GM18861 (cell line): ENCODE results near the gene GASK1A.

Experiments
- ATAC-seq: cut with Tn5 transposase; IDR thresholded peaks from one replicate; pipeline ENCODE4 v1.9.1; 2021; ENCODE audit not compliant: unreplicated experiment

Gene GASK1A

DNA sequence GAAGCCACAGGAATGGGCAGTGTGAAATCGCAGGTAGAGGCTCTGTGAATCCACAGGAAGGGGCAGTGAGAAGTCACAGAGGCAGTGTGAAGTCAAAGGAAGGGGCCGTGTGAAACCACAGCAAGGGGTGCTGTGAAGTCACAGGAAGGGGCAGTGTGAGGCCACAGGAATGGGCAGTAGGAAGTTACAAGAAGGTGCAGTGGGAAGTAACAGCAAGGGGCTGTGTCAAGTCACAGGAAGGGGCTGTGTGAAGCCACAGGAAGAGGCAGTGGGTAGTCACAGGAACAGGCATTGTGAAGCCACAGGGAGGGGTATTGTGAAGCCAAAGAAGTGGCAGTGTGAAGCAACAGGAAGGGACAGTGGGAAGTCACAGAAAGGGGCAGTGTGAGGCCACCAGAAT lies 34.1 kb downstream of the GASK1A start:
- no peak for ATAC-seq

DNA sequence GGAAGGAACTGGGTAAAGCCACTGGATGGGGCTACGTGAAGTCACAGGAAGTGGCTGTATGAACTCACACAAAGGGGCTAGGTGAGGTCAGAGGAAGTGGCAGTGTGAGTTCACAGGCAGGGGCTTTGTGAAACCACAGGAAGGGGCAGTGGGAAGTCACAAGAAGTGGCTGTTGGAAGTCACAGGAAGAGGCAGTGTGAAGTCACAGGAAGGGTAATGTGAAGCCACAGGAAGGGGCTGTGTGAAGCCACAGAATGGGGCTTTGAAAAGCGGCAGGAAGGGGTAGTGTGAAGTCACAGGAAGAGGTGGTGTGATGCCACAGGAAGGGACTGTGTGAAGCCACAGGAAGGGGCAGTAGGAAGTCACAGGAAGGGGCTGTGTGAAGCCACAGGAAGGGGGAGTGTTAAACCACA lies 34.6 kb downstream of the GASK1A start:
- no peak for ATAC-seq

DNA sequence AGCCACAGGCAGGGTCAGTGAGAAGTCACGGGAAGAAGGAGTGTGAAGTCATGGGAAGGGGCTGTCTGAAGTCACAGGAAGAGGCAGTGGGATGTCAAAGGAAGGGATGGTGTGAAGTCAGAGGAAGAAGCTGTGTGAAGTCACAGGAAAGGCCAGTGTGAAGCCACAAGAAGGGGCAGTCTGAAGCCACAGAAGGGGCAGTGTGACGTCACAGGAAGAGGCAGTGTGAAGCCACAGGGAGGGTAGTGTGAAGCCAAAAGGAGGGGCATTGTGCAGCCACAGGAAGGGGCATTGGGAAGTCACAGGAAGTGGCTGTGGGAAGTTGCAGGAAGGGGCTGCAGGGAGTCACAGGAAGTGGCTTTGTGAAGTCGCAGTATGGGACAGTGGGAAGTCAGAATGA lies 35.1 kb downstream of the GASK1A start:
- no peak for ATAC-seq

DNA sequence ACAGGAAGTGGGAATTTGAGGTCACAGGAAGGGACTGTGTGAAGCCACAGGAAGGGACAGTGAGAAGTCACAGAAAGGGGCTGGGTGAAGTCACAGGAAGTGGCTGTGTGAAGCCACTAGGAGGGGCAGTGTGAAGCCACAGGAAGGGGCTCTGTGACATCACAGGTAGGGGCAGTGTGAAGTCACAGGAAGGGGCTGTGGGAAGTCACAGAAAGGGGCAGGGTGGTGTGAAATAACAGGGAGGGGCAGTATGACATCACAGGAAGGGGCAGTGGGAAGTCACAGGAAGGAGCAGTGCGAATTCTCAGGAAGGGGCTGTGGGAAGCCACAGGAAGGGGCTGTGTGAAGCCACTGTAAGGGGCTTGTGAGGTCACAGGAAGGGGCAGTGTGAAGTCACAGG lies 35.8 kb downstream of the GASK1A start:
- no peak for ATAC-seq

DNA sequence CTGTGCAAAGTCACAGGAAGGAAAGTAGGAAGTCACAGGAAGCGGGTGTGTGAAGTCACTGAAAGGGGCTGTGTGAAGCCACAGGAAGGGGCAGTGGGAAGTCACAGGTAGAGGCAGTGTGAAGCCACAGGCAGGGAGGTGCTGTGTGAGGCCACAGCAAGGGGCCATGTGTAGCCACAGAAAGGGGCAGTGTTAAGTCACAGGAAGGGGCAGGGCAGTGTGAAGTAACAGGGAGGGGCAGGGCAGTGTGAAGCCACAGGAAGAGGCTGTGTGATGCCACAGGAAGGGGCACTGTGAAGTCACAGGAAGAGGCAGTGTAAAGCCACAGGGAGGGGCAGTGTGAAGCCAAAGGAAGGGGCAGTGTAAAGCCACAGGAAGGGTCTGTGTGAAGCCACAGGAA lies 36.5 kb downstream of the GASK1A start:
- no peak for ATAC-seq

DNA sequence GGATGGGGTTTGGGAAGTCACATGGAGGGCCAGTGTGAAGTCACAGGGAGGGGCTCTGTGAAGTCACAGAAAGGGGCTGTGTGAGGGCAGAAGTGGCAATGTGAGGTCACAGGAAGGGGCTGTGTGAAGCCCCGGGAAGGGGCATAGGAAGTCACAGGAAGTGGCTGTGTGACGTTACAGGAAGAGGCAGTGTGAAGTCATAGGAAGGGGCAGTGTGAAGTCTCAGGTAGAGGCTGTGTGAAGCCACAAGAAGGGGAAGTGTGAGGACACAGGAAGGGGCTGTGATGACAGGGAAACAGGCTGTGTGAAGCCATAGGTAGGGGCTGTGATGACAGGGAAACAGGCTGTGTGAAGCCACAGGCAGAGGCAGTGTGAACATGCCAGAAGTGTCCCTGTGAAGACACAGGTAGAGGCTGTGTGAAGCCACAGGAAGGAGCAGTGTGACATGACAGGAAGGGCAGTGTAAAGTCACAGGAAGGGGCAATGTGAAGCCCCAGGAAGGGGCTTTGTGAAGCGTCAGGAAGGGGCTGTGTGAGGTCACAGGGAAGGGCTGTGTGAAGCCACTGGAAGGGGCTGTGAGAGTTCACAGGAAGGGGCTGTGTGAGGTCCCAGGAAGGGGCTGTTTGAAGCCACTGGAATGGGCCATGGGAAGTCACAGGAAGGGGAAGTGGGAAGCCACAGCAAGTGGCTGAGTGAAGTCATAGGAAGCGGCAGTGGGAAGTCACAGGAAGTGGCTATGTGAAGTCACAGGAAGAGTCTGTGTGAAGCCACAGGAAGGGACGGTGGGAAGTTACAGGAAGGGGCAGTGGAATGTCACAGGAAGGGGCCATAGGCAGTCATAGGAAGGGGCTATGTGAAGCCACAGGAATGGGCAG lies 37.1 kb downstream of the GASK1A start:
- no peak for ATAC-seq

DNA sequence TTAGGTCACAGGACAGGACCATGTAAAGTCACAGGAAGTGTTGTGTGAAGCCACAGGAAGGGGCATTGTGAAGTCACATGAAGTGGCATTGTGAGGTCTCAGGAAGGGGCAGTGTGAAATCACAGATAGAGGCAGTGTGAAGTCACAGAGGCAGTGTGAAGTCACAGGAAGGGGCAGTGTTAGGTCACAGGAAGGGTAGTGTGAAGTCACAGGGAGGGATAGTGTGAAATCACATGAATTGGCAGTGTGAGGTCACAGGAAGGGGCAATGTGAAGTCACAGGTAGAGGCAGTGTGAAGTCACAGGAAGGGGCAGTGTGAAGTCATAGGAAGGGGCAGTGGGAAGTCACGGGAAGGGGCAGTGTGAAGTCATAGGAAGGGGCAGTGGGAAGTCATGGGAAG lies 37.9 kb downstream of the GASK1A start:
- no peak for ATAC-seq

DNA sequence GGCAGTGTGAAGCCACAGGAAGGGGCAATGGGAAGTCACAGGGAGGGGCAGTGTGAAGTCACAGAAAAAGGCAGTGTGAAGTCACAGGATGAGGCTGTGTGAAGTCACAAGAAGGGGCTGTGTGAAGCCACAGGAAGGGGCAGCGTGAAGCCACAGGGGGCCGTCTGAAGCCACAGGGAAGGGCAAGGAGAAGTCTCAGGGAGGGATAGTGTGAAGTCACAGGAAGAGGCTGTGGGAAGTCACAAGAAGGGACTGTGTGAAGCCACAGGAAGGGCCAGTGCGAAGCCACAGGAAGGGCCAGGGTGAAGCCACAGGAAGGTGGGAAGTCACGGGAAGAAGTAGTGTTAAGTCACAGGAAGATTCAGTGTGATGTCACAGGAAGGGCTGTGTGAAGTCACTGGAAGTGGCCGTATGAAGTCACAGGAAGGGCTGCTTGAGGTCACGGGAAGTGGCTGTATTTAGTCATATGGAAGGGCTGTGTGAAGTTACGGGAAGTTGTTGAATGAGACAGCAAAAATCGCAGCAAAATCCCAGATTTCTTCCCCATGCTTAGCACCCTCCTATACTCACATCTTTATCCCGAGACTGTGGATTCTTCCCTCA lies 38.6 kb downstream of the GASK1A start:
- ATAC-seq = no peak

DNA sequence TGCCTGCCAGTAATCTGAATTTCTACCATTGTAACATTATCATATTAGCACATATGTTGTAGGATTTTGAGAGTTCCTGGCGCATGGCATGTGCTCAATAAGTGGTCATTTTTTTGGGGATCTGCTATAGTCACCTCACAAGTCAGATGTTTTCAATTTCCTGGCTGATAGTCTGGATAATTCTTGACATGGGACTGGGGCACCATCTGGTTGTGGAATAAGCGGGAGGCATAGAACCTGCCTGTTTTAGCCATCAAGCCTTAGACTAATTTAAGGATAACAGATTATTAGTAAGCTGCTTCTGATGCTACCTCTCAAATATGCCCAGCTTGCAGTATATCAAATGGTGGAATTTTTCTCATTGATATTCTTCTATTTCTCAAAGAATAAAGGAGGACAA lies 39.1 kb downstream of the GASK1A start:
- no peak for ATAC-seq

DNA sequence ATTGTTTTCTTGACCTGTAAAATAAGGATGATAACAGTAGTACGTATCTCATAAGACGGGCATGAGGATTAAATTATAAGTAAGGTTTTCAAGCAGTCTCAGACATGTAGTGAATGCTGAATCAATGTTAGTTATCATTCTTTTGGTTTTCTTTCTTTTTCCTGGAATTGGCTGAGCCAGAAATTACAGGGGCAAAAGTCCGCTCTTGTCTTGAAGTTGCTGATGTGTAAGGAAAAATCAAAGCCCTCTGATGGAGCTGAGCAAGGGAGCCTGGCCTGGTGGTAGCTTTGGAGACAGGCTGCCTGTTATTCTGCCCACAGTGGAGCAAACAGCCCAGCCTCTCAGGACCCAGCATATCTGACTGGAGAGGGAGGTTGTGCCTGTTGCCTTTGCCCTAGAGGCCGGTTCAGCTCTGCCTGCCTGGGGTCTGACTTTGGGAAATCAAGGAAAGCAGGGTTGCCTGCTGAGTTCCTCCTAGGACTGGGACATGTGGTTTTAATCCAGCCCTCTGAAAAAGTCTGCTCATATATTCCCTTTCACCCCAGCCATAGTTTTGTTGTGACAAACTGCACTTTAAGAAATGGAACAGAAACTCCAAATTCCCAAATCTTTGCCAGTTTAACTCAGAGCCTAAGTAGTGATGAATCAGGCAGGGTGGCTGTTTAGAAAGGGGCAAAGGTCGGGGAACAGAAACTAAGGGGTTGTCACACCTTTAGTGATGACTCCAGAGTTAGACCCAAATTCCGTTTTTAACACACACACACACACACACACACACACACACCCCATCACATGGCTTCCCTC lies 40.1 kb downstream of the GASK1A start:
- ATAC-seq = no peak

DNA sequence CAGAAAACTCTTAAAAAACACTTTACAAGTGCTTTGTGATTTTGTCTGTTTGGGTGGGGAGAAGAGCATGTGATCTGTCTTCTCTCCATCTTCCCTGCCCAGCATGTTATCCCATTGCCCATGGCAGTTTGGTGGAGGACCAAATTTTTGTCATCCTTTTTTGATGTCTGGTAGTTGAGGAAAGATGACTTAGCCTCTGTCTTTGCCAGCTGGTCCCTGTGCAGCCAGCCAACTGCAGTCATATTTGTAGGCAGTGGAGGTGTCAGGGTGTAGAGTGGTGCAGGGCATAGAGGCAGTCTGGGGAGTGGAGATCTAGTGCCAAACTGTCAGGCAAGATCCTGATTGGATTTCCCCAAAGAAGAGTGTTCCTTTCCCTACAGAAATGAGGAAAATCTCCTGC lies 40.7 kb downstream of the GASK1A start:
- no peak for ATAC-seq

DNA sequence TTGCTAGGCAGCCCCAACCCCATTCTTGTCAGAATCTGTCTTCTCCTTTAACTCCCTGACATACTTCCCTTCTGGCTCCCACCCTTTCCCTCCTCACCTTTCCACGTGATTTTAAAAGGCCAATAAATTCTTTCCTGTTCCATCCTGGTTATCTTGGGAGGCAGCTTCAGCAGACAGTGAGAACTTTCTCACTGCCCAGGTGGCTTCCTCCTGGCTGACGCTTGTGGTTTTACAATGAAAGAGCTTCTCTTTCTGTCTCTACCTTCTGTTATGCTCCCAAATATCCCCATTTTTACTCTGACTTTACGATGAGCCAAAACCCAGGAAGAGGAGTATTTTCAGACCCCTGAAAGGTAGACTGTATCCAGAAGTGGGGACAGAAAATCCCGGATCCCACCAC lies 42.1 kb downstream of the GASK1A start:
- ATAC-seq = no peak

DNA sequence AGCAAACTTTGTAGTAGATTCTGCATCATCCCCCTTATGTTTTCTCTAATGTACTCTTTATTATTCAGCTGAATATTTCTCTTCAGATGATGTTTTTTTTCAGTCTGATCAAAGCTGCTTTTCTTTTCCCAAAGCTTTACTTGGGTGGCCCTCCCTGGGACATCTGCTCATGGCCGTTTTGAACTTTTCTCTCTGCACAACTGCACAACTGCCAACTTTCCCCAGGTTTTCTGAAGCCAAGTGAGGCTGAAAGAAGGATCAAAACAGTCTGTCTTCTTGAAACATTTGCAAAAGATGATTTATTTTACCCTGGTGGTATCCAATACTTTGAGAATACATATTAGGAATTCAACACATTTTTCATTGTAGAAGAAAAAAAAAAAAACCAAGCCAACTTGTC lies 43.0 kb downstream of the GASK1A start:
- ATAC-seq = no peak

DNA sequence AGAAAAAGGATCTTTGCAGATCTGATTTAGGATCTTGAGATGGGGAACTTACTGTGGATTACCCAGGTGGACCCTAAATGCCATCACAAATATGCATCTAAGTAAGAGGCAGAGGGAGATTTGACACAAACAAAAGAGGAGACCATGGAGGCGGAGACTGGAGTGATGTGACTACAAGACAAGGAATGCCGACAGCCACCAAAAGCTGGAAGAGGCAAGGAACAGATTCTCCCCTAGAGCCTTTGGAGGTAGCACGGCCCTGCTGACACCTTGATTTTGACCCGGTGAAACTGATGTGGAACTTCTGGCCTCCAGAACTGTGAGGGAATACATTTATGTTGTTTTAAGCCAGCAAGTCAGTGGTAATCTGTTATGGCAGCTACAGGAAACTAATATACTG lies 44.0 kb downstream of the GASK1A start:
- ATAC-seq = no peak

DNA sequence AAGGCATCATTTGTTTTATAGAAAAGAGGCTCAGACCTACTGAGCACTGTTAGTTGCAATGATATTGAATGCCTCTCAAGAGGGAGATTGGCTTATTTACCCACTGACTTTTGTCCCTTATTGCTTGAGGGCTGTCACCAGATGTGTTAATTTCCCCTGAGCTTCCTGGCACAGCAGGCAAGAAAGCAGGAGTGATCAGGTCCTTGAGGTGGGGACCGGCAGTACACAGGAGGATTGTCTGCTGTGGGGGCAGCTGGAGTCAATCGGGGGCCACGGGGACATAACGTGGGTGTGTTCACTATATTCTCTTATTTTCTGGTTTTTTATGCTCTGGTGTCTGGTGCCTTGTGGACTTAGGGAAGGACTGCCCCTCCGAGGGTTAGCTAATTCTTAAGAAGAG lies 44.6 kb downstream of the GASK1A start:
- no peak for ATAC-seq

DNA sequence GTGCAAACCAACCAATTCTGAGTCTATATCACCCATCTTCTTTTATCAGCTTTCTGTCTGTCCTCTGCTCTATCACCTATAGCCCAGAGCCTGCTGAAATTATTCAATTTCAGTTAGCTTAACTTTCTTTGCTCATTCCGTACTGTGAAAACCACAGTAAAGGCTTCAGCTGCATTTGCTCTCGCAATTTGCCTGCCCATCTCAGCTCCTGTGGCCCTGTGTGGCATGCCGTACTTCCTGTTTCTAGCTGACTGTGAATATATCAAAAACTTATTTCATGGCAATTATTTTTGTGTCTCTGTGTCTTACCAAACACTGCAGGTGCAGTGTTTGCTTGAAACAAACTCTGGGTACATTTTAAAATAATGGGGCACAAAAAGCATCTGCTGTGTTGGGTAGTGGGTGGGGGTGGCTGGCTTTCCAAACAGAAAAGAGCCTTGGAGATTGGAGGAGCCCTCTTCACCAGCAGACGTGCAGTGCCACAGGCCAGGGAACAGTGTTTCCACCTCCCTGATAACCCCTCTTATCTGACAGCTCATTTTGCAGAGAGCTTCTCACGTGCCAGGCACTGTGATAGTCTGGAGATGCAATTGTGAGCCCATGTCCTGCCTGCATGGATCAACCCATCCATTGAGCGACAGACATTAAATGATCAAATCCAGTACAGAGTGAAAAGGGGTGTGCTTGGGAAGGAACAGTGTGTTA lies 45.2 kb downstream of the GASK1A start:
- no peak for ATAC-seq

DNA sequence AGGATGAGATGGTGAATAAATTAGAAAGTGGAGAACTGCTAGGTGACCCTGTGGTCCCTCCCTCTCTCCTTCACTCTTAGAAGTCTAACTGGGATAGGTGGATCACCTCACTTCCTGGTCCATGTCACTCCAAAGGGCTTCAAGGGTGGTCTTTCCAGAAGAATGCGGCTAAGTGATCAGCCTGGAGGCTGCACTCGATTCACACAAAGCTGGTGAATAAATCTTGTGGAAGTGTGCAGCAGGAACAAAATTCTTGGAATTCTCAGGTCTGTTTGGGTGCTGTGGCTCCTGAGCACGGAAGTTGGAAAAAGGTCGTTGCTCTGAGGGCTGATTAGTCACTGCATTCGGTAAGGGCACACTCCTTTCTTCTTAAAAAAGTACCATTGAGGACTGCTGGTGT lies 46.3 kb downstream of the GASK1A start:
- ATAC-seq = no peak

DNA sequence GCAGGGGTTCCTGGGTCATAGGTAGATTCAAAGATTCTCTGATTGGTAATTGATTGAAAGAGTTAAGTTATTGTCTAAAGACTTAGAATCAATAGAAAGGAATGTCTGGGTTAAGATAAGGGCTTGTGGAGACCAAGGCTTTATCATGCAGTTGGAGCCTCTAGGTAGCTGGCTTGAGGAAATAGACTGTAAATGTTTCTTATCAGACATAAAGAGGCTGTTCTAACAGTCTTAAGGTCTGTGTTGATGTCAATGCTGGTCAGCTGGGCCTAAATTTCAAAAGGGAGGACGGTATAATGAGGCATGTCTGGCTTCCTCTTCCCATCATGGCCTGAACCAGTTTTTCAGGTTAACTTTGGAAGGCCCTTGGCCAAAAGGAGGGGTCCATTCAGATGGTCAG lies 48.9 kb downstream of the GASK1A start:
- no peak for ATAC-seq

DNA sequence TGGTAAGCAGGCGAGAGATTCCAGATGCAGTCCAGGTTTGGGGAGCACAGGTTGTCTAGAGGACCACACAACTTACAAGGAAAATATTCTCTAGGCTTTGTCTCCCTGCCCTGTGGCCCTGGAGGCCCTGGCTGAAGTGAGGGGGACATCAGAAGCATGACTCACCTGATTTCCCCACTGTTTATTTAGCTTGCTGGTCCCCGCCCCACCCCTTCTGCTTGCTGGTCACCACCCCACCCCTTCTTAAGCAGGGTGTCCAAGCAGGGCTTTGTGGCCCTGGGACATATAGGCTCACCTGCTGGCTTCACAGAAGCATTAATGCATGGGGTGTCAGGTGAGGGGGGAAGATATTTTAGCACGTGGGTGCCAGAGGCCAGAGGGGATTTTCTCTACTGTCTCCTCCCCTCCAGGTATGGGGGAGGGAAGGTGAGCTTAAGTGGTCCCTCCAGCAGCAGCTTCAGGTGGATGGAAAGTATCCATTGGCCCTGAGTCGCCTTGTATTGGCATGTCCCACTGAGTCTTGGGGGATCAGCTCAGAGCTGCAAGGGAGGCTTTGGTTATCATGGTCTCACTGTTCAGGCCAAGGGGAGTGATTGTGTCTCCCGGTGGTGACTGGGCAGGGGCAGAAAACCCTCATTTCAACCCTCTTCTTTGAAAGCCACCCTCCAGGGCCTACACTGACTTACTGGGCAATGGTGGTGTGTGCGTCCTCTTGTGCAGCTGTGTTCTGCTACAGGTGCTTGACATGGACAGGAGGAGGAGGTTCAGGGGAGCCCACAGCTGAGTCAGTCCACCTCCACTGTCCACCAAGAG lies 49.8 kb downstream of the GASK1A start:
- no peak for ATAC-seq

DNA sequence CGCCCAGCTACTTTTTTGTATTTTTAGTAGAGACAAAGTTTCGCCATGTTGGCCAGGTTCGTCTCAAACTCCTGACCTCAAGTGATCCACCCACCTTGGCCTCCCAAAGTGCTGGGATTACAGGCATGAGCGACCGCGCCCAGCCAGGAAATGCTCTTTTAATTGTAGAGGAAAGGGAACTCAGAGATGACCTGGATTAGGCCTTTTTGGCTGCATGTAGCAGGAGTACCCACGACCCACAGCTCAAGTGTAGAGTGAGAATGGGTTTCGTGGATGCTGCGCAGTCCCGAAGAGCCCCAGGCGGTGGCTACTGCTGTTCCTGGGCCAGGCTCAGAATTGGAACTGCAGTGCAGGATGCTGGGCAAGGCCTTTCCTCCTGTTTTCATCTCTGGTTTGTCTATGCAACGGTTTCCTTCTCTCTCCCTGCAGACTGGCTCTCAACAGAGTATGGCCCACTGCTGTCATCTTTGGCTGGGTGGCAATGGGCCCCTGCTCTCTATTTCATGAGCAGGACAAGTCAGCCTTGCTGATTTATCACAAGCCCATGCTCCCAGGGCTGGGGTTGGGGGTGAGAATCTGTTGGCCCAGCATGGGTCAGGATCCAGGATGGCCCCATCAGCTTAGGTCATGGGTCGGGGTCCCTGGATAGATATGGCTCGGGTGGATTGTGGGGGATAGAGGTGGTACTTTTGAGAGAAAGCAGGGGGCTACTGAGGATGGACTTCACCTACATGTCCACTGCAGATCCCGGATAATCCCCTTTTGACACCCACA lies 51.2 kb downstream of the GASK1A start:
- ATAC-seq = no peak
